Uterus (tissue), 4 donors: ENCODE data around the gene CCDC91. TPM values are rescaled to one million over a fixed set of nuclear protein-coding genes. Genes with fewer than 3 reads are reported as not detected.

Source experiments
- DNase-seq, 2 donors: peaks; one replicate each; pipeline ENCODE4 v3.0.0-alpha.2; 2019 to 2020
- H3K27ac ChIP-seq, 2 donors: fragments of 200-600 bp; sonication (generic); 1 replicate in 1 of 2; 2 replicates in 1 of 2; pipeline ENCODE4 v1.5.1; 2016 to 2018
- H3K27me3 ChIP-seq, 2 donors: fragments of 200-600 bp; sonication (generic); one replicate each; pipeline ENCODE4 v1.5.1; 2018 to 2019; ENCODE audit warnings: control low read depth in 1 of 2
- H3K36me3 ChIP-seq, 2 donors: fragments of 200-600 bp; sonication (generic); one replicate each; pipeline ENCODE4 v1.5.1; 2019; ENCODE audit warnings: control low read depth in 1 of 2
- H3K4me1 ChIP-seq, 2 donors: fragments of 200-600 bp; sonication (generic); one replicate each; pipeline ENCODE4 v1.5.1; 2018 to 2019; ENCODE audit warnings: control low read depth in 1 of 2
- H3K4me3 ChIP-seq, 2 donors: fragments of 200-600 bp; sonication (generic); 1 replicate in 1 of 2; 2 replicates in 1 of 2; pipeline ENCODE4 v1.5.1; 2018 to 2019; ENCODE audit warnings: mild to moderate bottlenecking in 1 of 2
- H3K9me3 ChIP-seq, 2 donors: fragments of 200-600 bp; sonication (generic); one replicate each; pipeline ENCODE4 v1.5.1; 2019; ENCODE audit warnings: control low read depth in 1 of 2
- POLR2A ChIP-seq, 2 donors: fragments of 450-650 bp; IDR thresholded peaks; one replicate each; pipeline ENCODE4 v1.6.1; 2016; ENCODE audit warnings: antibody characterized with exemption in 2 of 2, mild to moderate bottlenecking in 1 of 2, moderate library complexity in 1 of 2
- intact Hi-C: fragments of 100-400 bp; cut with DNase I; formaldehyde crosslinking; loops from one replicate; pipeline ENCODE4 v1.15.1; 2023; ENCODE audit warnings: low total_unique reads
- total RNA-seq, 4 donors: library from RNA; depleted of rRNA in 3 of 4; stranded (reverse); fragments of >200 nt in 3 of 4; gene quantifications; one replicate each; pipeline versions ENCODE4 v1.1.0 to v1.2.4, GENCODE V29; 2014 to 2023
- TF ChIP-seq, protein P1 (sequence below), 4 experiments: fragments of 200-600 bp in 2 of 4; fragments of 450-650 bp in 2 of 4; sonication (generic) in 2 of 4; IDR thresholded peaks; one replicate each; pipeline ENCODE4 v1.5.1; 2016 to 2019; ENCODE audit warnings: antibody characterized with exemption in 4 of 4, mild to moderate bottlenecking in 2 of 4, moderate library complexity in 1 of 4
- donor health status: DM: yes; HTN: yes; CAD: no.

CCDC91 gene
- total RNA-seq, 4 donors from 2014 or later, result 24.7 to 49.7 (median 41.0) TPM

DNA sequence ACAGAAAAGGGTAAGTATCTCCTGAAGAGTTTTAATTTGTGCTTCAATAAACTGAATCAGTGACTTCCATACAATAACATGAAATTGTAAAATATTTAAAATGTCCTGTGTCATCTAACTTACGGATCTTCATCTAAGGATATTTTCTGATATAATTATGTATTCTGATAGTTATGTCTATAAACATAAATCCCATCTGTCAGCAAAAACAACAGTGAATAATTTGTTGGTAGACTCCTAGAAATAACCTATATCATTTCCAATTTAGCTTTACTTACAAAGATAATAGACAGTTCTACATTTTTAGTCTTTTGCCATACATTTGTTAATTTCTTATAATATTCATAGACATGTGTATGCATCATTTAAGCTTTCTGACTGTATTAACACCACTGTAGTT, 293.9 kb downstream of the CCDC91 start:
- intact Hi-C loops, result no loop called here
- no peak for TF ChIP-seq POLR2A (IDR thresholded peaks at IDR 0.05)
- TF ChIP-seq, protein P1, sequence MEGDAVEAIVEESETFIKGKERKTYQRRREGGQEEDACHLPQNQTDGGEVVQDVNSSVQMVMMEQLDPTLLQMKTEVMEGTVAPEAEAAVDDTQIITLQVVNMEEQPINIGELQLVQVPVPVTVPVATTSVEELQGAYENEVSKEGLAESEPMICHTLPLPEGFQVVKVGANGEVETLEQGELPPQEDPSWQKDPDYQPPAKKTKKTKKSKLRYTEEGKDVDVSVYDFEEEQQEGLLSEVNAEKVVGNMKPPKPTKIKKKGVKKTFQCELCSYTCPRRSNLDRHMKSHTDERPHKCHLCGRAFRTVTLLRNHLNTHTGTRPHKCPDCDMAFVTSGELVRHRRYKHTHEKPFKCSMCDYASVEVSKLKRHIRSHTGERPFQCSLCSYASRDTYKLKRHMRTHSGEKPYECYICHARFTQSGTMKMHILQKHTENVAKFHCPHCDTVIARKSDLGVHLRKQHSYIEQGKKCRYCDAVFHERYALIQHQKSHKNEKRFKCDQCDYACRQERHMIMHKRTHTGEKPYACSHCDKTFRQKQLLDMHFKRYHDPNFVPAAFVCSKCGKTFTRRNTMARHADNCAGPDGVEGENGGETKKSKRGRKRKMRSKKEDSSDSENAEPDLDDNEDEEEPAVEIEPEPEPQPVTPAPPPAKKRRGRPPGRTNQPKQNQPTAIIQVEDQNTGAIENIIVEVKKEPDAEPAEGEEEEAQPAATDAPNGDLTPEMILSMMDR (IDR thresholded peaks at IDR 0.05), result no peak
- no peaks in the 10 kb centered on the region for H3K9me3 ChIP-seq
- H3K27ac ChIP-seq, result peak overlapping the region in 1 of 2 donors; percentile 1
- no peak overlapping the region for H3K4me3 ChIP-seq
- no peaks in the 10 kb centered on the region for H3K27me3 ChIP-seq
- no peak for DNase-seq
- no peaks in the 10 kb centered on the region for H3K36me3 ChIP-seq
- peaks cover 0 to 4% of the 10 kb centered on the region in 2 donors for H3K4me1 ChIP-seq

DNA sequence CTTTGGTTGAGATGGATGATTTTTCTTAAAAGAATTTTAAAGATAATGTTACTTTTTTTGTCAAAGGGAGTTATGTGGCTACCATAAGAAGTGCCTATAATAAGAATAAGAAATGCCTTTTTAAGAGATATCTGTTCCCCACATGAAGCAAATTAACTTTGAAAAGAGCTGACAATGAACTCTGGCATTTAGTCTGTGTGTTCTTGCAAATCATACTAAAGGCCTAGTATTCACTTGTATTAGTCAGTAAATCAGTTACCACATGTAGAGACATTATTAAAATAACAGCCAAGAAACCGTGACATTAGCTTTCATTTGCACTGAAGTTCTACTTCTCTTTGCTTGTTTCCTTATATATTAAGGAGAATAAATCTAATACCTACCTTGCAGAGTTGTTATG, 296.3 kb downstream of the CCDC91 start:
- H3K27ac ChIP-seq, result peak overlapping the region; percentile 6 to 59
- peaks cover 0 to 4% of the 10 kb centered on the region in 2 donors for H3K4me1 ChIP-seq
- H3K4me3 ChIP-seq, result no peak overlapping the region
- TF ChIP-seq, protein P1 (IDR thresholded peaks at IDR 0.05), result no peak
- no peak for TF ChIP-seq POLR2A (IDR thresholded peaks at IDR 0.05)
- no peaks in the 10 kb centered on the region for H3K27me3 ChIP-seq
- no peaks in the 10 kb centered on the region for H3K36me3 ChIP-seq
- intact Hi-C loops, result no loop called here
- H3K9me3 ChIP-seq, result no peaks in the 10 kb centered on the region
- no peak for DNase-seq

DNA sequence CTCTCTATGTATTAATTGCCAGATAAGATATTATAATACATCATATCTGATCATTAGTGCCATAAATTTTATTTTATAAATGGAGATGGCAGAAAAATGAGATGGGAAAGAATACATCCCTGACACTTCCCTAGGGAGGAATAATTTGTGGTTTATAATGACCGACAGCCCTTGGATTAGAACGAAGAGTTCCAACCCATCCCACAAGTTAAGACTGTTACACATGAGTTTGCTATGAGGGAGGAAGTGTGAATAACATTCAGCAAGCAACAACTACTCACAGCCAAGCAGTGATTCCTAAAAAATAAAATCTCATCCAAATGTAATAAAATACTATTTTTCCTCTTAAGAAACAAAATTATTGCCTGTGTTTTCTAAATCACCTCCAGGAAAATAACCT, 299.0 kb downstream of the CCDC91 start:
- DNase-seq, result no peak
- H3K27ac ChIP-seq, result peak overlapping the region; percentile 9 to 65
- no peak for TF ChIP-seq POLR2A (IDR thresholded peaks at IDR 0.05)
- TF ChIP-seq, protein P1 (IDR thresholded peaks at IDR 0.05), result no peak
- H3K9me3 ChIP-seq, result no peaks in the 10 kb centered on the region
- no peaks in the 10 kb centered on the region for H3K27me3 ChIP-seq
- peaks cover 0 to 4% of the 10 kb centered on the region in 2 donors for H3K4me1 ChIP-seq
- intact Hi-C loops, result no loop called here
- no peaks in the 10 kb centered on the region for H3K36me3 ChIP-seq
- H3K4me3 ChIP-seq, result no peak overlapping the region

DNA sequence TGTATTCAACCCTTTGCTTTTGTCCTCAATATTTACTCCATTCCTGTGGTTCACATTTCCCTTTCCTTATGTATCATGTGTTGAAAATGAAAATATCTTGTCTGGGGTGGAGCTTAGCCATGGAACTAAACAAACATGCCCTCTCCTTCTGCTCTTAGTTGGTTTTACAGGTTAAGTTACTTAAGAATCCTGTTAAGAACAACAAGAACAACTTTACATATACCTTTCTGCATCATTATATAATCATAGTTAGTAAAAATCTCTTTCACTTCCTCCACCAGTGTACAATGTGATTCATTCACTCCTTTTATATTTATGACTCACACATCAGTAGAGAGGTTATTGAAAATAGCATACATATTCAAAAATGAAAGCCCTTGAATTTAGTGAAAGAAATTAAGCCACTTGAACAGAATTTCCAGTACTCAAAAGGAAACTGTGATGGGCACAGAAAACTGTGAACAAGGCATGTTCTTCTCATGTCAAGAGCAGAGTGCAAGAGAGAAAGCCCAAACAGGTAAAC, 307.7 kb downstream of the CCDC91 start:
- Histone ChIP-seq H3K4me1 (no peaks in the 10 kb centered on the region), H3K4me3 (no peak overlapping the region), H3K27ac (peak overlapping the region in 1 of 2 donors; percentile 26), H3K27me3 (no peaks in the 10 kb centered on the region), H3K9me3 (no peaks in the 10 kb centered on the region), H3K36me3 (no peaks in the 10 kb centered on the region)
- intact Hi-C loops, result no loop called here
- DNase-seq, result no peak
- TF ChIP-seq, protein P1 (IDR thresholded peaks at IDR 0.05), result no peak
- TF ChIP-seq POLR2A (IDR thresholded peaks at IDR 0.05), result no peak

DNA sequence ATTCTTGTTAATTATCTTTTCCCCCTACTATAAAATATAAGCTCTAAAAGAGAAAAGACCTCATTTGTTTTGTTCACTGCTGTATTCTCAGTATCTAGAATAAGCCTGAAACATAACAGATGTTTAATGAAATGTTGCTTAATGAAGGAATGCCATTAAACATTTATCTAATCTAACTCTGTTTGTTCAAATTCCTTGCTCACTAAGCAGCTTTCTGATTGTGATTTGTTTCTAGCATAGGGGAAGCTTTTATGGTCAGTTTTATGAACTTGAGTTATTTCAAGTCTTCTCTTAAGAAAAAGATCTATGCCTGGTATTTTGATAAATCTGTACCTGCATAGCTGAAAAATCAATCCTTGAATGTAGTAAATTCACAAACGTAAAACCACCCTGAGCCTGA, 308.6 kb downstream of the CCDC91 start:
- TF ChIP-seq POLR2A (IDR thresholded peaks at IDR 0.05), result no peak
- TF ChIP-seq, protein P1 (IDR thresholded peaks at IDR 0.05), result no peak

More for the DNA sequence above, 308.6 kb downstream of the CCDC91 start:
- intact Hi-C loops, result no loop called here
- Histone ChIP-seq H3K27ac (peak overlapping the region in 1 of 2 donors; percentile 26), H3K4me1 (no peaks in the 10 kb centered on the region), H3K9me3 (no peaks in the 10 kb centered on the region), H3K4me3 (no peak overlapping the region), H3K36me3 (no peaks in the 10 kb centered on the region), H3K27me3 (no peaks in the 10 kb centered on the region)
- no peak for DNase-seq
